Measurements from ENCODE around the gene SPIRE2. TPM values are rescaled to one million over a fixed set of nuclear protein-coding genes. Genes with fewer than 3 reads are reported as not detected.

The SPIRE2 gene
- total and polyA plus RNA-seq, 9 of the 15 experiments (the other 6 are each of a cell fraction or from before 2014, with no cell fraction given): 0.70 to 7.5 (median 4.6) TPM

- TF ChIP-seq REST (IDR thresholded peaks at IDR 0.05; ENCODE audit: borderline replicate concordance) (peak; percentile 9; the same call in 1 of the 2 replicates), REST (CRISPR knock-in tag; IDR thresholded peaks at IDR 0.05; ENCODE audit: low read depth) (no peak), YY1 (IDR thresholded peaks at IDR 0.05; ENCODE audit: borderline replicate concordance in 1 of 3, control insufficient read depth in 1 of 3, extremely low read depth in 1 of 3, insufficient read depth in 3 of 3, insufficient read length in 1 of 3, insufficient replicate concordance in 2 of 3, low read depth in 1 of 3, low read length in 2 of 3) (peak in 1 of 3 experiments; percentile 22), MAZ (CRISPR knock-in tag; conservative IDR thresholded peaks at IDR 0.05 in 1 of 2, IDR thresholded peaks at IDR 0.05 in 1 of 2) (peak; percentile 22 to 77; a peak in 3 of 4 replicates), EGR1 (conservative IDR thresholded peaks at IDR 0.05) (peak; percentile 93), ZNF398 (CRISPR knock-in tag; IDR thresholded peaks at IDR 0.05) (no peak), PKNOX1 (IDR thresholded peaks at IDR 0.05) (peak; percentile 19; the same call in 1 of the 2 replicates), MAX (CRISPR knock-in tag; IDR thresholded peaks at IDR 0.05) (peak; percentile 85), TFAP4 (CRISPR knock-in tag; IDR thresholded peaks at IDR 0.05; ENCODE audit: borderline replicate concordance) (peak; percentile 40; the same call in 1 of the 2 replicates), USF1 (CRISPR knock-in tag; IDR thresholded peaks at IDR 0.05) (peak; percentile 93), CBFA2T2 (conservative IDR thresholded peaks at IDR 0.05) (0 out of 2 replicates have a peak, but pooled peaks have one; percentile 14)
Measured at GRCh38 chr16:89873972-89874689, 45.9 kb downstream of the SPIRE2 start (continued).

All from K562 (cell line).